Activated CD4-positive, alpha-beta T cell treated with anti-CD3 and anti-CD28 coated beads, Interleukin-2, amount 10 ng/mL, durations not matched to agents 24 days and 14 days (primary cell): ENCODE measurements around the gene PLEKHA5. TPM values are rescaled to one million over a fixed set of nuclear protein-coding genes. Genes with fewer than 3 reads are reported as not detected.
"Not testable (repeated sequence)": the region's sequence is repeated elsewhere in the genome, so short reads cannot be mapped to it uniquely, and the experiment has no call there.

Experiments
- DNase-seq: peaks from one replicate; pipeline ENCODE4 v3.0.0; 2022
- H3K27ac Mint-ChIP-seq: one replicate; pipeline ENCODE4 v1.8.0; 2022; ENCODE audit warnings: mild to moderate bottlenecking, mixed read lengths
- H3K27me3 Mint-ChIP-seq: one replicate; pipeline ENCODE4 v1.8.0; 2022; ENCODE audit warnings: mixed read lengths
- H3K36me3 Mint-ChIP-seq: one replicate; pipeline ENCODE4 v1.8.0; 2022; ENCODE audit warnings: low read depth, mild to moderate bottlenecking, mixed read lengths
- H3K4me1 Mint-ChIP-seq: one replicate; pipeline ENCODE4 v1.8.0; 2021; ENCODE audit warnings: mixed read lengths
- H3K4me3 Mint-ChIP-seq: one replicate; pipeline ENCODE4 v1.8.0; 2022; ENCODE audit warnings: mild to moderate bottlenecking, moderate library complexity, mixed read lengths
- H3K9me3 Mint-ChIP-seq: one replicate; pipeline ENCODE4 v1.8.0; 2021; ENCODE audit warnings: mixed read lengths
- intact Hi-C: fragments of 100-400 bp; cut with micrococcal nuclease; formaldehyde crosslinking; loops from one replicate; pipeline ENCODE4 v1.15.1; 2023
- total RNA-seq: library from RNA; stranded (reverse); gene quantifications from 2 replicates; pipeline ENCODE4 v1.2.3, GENCODE V29; 2022

Gene PLEKHA5
- total RNA-seq, 1 donor from 2014 or later = 2.3 TPM

DNA sequence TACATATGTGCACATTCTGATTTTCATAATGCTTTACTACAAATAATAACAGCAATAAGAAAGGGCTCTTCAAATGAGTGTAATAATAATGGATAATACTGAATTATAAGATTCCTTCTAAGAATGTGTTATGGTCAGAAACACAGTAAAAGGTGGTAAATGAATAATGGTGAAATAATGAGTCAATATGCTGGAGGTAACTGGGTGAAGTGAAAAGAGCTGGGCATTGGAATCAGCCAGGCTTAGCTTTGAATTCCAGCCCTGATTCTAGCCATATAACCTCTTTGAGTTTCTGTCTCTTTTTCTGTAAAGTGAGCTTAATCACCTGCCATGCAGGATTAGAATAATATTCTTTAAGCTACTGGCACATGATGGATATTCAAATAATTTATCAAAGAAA, 39.1 kb downstream of the PLEKHA5 start:
- Mint-ChIP-seq H3K27me3 (no peaks in the 10 kb centered on the region), H3K36me3 (no peaks in the 10 kb centered on the region), H3K4me3 (no peak overlapping the region), H3K4me1 (no peaks in the 10 kb centered on the region), H3K9me3 (no peaks in the 10 kb centered on the region), H3K27ac (no peak overlapping the region)
- no peak for DNase-seq
- intact Hi-C loops = no loop called here

DNA sequence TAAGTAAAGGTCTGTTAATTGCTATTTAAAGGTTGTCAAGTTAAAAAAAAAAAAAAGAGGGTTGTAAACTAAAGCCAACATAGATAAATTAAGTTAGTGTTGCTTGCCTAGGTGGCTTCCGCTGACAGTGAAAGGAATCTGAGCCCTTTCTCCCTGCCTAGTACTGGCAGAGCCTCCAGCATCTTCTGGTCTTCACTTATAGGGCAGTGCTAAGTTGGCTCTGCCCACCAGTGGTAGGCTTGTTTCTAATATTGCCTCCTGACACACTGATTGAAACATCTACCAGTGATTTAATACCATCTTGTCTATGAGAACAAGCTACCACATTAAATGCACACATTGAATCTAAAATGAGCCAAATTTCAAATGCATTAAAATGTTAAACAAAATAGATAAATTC, 39.7 kb downstream of the PLEKHA5 start:
- H3K27ac Mint-ChIP-seq = no peak overlapping the region
- intact Hi-C loops = no loop called here
- no peak for DNase-seq
- no peaks in the 10 kb centered on the region for H3K36me3 Mint-ChIP-seq
- H3K27me3 Mint-ChIP-seq = no peaks in the 10 kb centered on the region
- H3K4me1 Mint-ChIP-seq = no peaks in the 10 kb centered on the region
- no peak overlapping the region for H3K4me3 Mint-ChIP-seq
- no peaks in the 10 kb centered on the region for H3K9me3 Mint-ChIP-seq

DNA sequence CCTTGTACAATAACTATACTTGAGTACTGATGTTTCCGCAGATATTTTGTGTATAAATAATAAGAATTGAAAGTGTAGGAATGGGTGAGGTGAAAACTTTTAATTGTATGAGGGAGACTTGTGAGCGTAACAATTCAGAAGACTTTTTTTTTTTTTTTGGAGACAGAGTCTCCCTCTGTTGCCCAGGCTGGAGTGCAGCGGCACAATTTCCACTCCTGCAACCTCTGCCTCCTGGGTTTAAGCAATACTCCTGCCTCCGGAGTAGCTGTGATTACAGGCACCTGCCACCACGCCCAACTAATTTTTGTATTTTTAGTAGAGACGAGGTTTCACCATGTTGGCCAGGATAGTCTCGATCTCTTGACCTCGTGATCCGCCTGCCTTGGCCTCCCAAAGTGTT, 40.8 kb downstream of the PLEKHA5 start:
- H3K4me1 Mint-ChIP-seq, H3K4me3 Mint-ChIP-seq, H3K27me3 Mint-ChIP-seq, intact Hi-C loops, H3K9me3 Mint-ChIP-seq, H3K27ac Mint-ChIP-seq, H3K36me3 Mint-ChIP-seq, DNase-seq: not testable (repeated sequence)

DNA sequence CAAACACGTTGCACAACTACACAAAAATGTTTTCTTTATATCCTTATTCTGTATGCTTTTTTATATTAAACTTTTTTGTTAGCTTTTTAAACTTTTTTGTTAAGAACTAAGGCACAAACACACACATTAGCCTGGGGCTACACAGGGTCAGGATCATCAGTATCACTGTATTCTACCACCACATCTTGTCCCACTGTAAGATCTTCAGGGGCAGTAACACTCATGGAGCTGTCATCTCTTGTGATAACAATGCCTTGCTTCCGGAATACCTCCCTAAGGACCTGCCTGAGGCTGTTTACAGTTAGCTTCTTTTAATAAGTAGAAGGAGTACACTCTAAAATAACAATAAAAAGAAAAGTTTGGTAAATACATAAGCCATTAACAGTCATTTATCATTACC, 42.2 kb downstream of the PLEKHA5 start:
- no peaks in the 10 kb centered on the region for H3K9me3 Mint-ChIP-seq
- H3K27ac Mint-ChIP-seq = no peak overlapping the region
- no peaks in the 10 kb centered on the region for H3K27me3 Mint-ChIP-seq
- no peak overlapping the region for H3K4me3 Mint-ChIP-seq
- intact Hi-C loops = no loop called here
- no peak for DNase-seq
- no peaks in the 10 kb centered on the region for H3K4me1 Mint-ChIP-seq
- no peaks in the 10 kb centered on the region for H3K36me3 Mint-ChIP-seq

DNA sequence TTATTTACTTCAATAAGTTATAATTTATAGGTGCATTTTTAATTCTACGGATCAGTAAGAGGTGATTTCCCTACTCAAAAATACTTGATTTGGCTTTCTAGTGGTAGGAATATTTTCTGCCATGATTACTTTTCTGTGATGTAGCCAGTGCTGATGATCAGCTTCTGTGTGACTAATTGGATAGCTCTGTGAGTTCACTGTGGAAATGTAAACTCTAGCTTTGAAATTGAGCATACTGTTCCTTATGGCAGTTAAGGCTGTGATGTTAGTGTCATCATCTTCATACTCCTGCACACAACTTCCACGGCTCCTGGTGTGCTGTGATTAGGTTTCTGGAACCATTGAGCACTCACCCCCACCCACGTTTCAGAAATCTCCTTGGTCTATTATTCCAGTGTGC, 48.2 kb downstream of the PLEKHA5 start:
- H3K36me3 Mint-ChIP-seq = no peaks in the 10 kb centered on the region
- no peak overlapping the region for H3K27ac Mint-ChIP-seq
- H3K4me1 Mint-ChIP-seq = no peaks in the 10 kb centered on the region
- intact Hi-C loops = no loop called here
- no peaks in the 10 kb centered on the region for H3K27me3 Mint-ChIP-seq
- H3K4me3 Mint-ChIP-seq = no peak overlapping the region
- H3K9me3 Mint-ChIP-seq = no peaks in the 10 kb centered on the region
- DNase-seq = no peak

DNA sequence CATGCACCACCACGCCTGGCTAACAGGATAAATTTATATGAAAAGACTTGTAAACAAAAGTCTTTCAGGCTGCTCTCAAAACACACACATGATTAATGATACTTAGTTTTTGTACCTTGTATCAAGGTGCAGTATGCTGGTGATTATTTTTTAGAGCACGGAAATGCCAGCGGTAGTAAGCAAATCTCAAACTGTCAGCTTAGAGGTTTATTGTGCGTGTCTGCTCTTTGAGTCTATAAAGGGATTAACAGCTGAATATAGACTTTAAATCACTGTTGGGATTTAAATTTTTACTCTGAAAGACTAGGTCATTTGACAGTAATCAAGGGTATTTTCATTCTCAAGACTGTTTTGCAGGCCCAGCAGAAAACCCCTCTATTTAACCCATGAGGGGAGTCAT, 50.5 kb downstream of the PLEKHA5 start:
- no peak overlapping the region for H3K27ac Mint-ChIP-seq
- DNase-seq = no peak
- H3K9me3 Mint-ChIP-seq = no peaks in the 10 kb centered on the region
- H3K36me3 Mint-ChIP-seq = no peaks in the 10 kb centered on the region
- H3K27me3 Mint-ChIP-seq = no peaks in the 10 kb centered on the region
- H3K4me1 Mint-ChIP-seq = no peaks in the 10 kb centered on the region
- intact Hi-C loops = no loop called here
- H3K4me3 Mint-ChIP-seq = no peak overlapping the region

DNA sequence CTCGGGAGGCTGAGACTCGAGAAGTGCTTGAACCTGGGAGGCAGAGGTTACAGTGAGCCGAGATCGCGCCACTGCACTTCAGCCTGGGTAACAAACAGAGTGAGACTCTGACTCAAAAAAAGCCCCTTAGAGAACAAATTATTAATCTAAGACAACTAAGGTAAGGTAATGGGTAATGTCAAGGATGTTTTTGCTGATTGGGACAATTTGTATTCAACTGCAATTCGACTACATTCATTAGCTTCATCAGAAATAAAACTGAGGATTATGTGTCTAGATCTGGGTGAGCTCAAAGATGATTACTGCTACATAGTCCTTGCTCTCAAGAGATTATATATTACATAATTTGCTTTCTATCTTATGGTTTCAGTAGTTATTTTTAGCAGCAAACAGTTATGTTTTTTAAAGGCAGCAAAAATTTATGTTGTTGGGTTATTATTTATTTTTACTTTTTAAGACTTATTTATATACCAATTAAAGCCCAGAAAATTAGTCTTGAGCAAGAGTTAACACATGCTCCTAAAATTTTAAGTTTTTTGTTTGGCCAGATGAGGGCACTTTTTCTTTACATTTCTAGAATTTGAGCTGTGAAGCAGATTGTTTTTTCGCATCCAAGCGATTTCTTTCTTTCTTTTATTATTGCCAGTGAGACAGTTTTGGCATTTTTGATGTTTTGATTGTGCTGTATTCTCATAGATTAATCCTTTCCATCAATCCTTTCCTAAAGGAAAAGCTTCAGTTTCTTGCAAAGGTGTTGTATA, 52.3 kb downstream of the PLEKHA5 start:
- intact Hi-C loops = no loop called here
- H3K27ac Mint-ChIP-seq = no peak overlapping the region

DNA sequence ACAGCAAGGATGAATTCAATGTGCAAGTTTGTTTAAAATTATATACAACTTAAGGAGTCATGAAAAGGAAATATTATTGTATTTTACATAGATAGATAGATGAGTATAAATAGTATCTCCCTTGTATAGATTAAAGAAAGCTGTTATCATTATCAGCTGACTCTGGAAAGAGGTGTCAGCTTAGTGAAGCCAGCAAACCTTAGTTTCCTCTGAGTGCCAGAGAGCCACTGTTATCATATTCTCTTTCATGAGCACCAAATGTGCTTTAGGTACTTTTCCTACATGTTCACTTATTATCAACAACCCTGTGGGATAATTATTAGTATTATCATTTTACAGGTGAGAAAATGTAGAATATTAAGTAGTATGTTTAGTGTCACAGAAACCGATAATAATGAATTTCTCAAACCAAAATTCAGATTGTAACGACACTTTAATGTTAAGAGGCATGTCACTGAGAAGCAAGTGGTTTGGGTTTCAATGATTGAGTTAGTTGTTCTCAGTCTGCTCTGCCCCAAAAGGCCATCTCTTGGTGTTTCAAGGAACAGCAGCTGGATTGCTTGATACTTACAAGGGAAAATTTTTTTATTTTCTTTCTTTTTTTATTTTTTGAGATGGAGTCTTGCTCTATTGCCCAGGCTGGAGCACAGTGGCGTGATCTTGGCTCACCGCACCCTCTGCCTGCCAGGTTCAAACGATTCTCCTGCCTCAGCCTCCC, 53.7 kb downstream of the PLEKHA5 start:
- Mint-ChIP-seq H3K9me3 (no peaks in the 10 kb centered on the region), H3K27me3 (peaks cover 3% of the 10 kb centered on the region), H3K4me1 (no peaks in the 10 kb centered on the region), H3K4me3 (no peak overlapping the region), H3K27ac (no peak overlapping the region), H3K36me3 (no peaks in the 10 kb centered on the region)
- DNase-seq = no peak
- intact Hi-C loops = no loop called here

More for the DNA sequence above, 52.3 kb downstream of the PLEKHA5 start:
- Mint-ChIP-seq H3K36me3 (no peaks in the 10 kb centered on the region), H3K4me3 (no peak overlapping the region), H3K9me3 (no peaks in the 10 kb centered on the region), H3K27me3 (no peaks in the 10 kb centered on the region), H3K4me1 (no peaks in the 10 kb centered on the region)
- no peak for DNase-seq

DNA sequence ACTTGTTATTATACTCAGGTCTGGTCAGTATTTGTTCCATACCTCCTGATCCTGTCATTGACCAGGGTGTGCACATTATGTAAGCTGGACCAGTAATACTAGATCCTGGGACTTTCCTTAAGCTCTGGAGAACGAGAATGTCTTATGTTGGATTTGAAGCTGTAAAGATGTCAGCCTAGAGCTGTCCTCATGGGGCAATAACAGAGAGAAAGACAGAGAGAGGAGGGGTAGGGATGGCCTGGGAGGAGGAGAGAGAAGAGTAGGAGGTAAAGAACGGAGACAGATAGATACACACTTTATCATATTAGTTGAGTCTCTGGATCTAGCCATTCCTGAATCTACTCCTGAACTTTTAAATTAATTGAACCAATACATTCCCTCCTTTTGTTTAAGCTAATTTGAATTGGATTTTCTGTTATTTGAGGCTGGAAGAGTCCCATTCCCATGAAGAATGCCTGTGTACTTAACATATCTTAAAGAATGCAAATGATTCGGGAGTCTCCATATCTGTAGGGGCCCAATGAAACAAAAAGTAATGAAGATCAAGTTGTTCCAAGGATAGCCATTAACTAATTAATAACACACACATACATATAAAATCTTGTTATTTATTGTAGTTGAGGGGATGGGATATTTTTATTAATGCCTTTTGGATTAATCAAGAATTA, 55.9 kb downstream of the PLEKHA5 start:
- H3K4me3 Mint-ChIP-seq = no peak overlapping the region
- H3K4me1 Mint-ChIP-seq = no peaks in the 10 kb centered on the region
- no peaks in the 10 kb centered on the region for H3K36me3 Mint-ChIP-seq
- no peak overlapping the region for H3K27ac Mint-ChIP-seq
- intact Hi-C loops = loop anchor here (5.0 kb wide), 1 partner anchor 753 kb away; no protein-coding TSS in a partner anchor
- no peak for DNase-seq
- H3K27me3 Mint-ChIP-seq = peaks cover 7% of the 10 kb centered on the region
- H3K9me3 Mint-ChIP-seq = no peaks in the 10 kb centered on the region

DNA sequence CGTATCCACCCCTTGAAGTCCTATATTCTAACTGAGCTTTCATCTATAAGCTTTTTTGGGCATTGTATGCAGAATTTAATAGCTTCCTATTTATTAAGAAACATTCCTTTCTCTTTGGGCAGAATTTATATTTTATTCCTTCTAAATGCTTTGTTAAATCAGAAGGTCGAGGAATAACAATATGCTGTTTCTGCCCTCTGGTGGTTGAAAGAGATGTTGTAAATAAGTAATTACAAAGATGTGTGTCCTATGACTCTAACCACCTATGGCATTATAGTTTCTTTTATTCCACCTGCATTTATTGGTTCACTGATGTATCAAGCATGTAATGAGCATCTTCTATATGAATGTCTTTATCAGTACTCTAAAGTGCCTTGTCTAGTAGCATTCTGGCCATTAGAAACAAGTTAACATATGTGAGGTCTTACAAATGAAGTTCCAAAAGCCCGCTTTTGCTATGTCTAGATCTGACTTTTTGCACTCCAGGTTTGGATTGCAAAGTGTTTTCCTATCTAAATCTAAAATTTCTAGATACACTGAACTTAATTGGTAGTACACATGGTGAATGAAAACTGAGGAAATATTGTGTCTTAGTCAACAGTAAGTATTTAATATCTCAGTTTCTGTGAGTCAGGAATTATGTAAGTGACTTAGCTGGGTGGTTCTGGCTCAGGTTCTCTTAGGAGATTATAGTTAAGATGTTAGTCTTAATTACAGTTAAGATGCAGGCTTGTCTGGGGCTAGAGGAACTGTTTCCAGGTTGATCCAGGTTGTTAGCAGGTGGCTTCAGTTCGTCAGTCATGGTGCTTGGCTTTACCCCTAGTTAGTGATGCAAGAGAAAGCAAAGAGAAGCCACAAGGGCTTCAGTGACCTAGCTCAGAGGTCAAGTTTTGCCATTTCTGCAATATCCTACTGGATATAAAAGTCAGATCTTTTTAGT, 57.5 kb downstream of the PLEKHA5 start:
- Mint-ChIP-seq H3K27me3 (peaks cover 7% of the 10 kb centered on the region), H3K4me3 (no peak overlapping the region), H3K36me3 (no peaks in the 10 kb centered on the region), H3K4me1 (no peaks in the 10 kb centered on the region), H3K9me3 (no peaks in the 10 kb centered on the region), H3K27ac (no peak overlapping the region)
- intact Hi-C loops = loop anchor here (2.0 to 5.0 kb wide), 3 partner anchors 326 to 936 kb away; no protein-coding TSS in a partner anchor
- DNase-seq = no peak

DNA sequence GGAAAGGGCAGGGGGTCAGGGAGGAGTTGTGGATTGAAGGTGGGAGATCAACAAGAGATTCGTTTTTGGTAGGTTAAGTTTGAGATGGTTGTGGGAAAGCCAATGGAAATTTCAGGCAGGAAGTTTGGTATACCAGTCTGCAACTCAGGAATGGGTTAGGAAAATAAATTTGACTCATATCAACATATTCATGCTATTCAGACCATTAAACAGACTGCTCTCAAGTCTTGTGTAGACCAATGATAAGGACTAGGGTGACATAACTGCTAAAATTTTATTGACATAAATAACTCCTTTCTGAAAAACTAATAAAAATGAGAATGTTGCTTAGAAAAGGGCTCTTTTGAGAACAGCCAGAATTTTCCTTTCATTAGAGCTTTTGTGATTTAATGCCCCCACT, 60.0 kb downstream of the PLEKHA5 start:
- H3K9me3 Mint-ChIP-seq = no peaks in the 10 kb centered on the region

DNA sequence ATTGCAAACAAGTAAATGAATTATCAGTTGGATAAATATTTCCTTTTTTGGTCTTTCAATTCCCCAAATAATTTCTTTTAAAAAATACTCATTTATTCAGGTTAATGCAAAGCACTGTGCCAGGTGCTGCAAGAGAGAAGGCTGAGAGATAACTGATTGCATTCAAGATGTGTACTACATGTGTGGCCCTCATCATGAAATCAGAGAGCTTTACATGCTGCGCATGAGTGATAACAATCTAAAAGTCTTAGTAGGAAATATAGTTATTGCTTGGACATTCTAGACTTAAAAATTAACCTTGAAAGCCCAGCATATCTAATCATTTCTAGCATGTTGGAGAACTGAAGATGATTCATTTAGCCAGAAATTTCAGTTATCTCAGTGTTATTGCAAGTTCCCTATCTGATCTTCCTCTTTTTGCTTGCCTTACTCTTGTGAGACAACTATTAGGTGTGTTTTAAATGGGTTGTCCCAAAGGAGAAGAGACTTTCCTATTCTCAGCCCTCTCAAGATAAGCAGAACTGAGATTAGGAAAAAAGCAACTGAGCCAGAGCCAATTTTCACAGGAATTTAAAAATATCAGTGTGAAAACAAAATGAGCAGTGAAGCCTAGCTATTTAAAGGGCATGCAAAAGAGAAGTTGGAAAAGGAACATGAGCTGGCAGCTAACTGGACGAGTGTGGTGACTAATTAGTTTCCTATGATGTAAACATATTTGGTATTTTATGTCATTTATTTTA, 60.9 kb downstream of the PLEKHA5 start:
- Mint-ChIP-seq H3K4me3 (no peak overlapping the region), H3K9me3 (no peaks in the 10 kb centered on the region), H3K27me3 (peaks cover 7% of the 10 kb centered on the region), H3K27ac (no peak overlapping the region), H3K36me3 (no peaks in the 10 kb centered on the region), H3K4me1 (no peaks in the 10 kb centered on the region)
- intact Hi-C loops = no loop called here
- no peak for DNase-seq

More for the DNA sequence above, 60.0 kb downstream of the PLEKHA5 start:
- intact Hi-C loops = loop anchor here (5.0 kb wide), 1 partner anchor 757 kb away; no protein-coding TSS in a partner anchor
- Mint-ChIP-seq H3K4me3 (no peak overlapping the region), H3K36me3 (no peaks in the 10 kb centered on the region), H3K27me3 (peaks cover 7% of the 10 kb centered on the region), H3K4me1 (no peaks in the 10 kb centered on the region), H3K27ac (no peak overlapping the region)
- no peak for DNase-seq

DNA sequence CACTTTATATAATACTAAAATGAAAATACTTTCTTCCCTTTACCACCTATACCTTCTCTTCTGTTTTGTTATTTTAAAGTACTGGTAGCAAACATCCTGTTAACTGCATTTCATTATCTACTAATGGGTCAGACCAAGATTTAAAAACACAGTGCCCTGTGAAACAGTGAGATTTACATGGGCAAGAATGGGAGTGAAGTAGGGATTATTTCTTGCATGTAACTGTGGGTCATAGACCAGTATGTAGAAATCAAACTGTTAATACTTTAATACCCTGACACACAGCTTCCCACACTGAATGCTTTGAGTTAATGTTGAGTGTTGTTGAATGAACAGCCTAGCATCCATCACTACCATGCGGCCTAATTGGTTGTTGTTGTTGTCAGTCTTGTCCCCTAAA, 61.6 kb downstream of the PLEKHA5 start:
- H3K4me1 Mint-ChIP-seq = no peaks in the 10 kb centered on the region
- H3K27me3 Mint-ChIP-seq = peaks cover 7% of the 10 kb centered on the region
- H3K36me3 Mint-ChIP-seq = no peaks in the 10 kb centered on the region
- H3K9me3 Mint-ChIP-seq = no peaks in the 10 kb centered on the region
- DNase-seq = no peak
- no peak overlapping the region for H3K4me3 Mint-ChIP-seq
- intact Hi-C loops = no loop called here
- no peak overlapping the region for H3K27ac Mint-ChIP-seq
